ACHN (cell line): ENCODE data around the gene RAB3A.

Source experiments
- DNase-seq: peaks from one replicate; pipeline ENCODE4 v3.0.0-alpha.2; 2015
- in situ Hi-C: cut with HindIII; loops from 2 replicates; pipeline ENCODE4 v1.10.0; 2017; ENCODE audit warnings: low sequenced_read_pairs, low pct_ligation_motif_present, low pct_unique_long_range_greater_than_20kb

RAB3A gene

DNA sequence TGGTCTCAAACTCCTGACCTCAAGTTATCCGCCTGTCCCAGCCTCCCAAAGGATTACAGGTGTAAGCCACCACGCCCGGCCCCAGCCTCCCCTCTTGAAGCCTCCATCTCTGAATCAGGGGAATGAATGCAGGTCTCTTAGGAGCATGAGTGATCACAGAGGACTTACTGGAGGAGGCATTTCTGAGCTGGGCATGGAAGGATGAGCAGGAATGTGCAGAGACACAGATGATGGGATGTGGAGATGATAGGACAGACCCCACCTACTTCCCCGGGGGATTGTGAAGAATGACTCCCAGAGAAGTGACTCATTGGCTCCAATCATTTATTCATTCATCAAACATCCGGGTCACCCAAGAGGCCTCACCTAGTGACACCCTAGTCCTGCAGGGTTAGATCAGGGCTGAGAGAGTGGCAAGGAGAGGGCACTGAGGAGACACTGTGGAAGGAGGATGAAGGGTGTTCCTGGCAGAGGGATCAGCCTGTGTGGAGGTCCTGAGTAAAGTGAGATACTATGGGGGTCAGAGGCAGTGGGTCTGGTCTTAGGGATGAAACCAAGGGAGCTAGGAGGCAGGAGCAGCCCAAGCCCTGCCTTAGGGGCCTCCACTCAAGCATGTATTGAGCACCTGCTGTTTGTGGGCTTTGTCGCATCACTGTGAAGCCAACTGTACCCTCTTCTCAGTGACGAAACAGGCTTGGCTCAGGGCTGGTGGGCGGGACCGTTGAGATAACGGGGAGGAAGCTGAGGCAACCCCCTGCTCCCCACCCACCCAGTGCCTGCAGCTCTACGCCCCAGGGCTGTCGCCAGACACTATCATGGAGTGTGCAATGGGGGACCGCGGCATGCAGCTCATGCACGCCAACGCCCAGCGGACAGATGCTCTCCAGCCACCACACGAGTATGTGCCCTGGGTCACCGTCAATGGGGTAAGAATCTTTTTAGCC, 27.2 kb downstream of the RAB3A start:
- DNase-seq = no peak
- in situ Hi-C loops = no loop called here

DNA sequence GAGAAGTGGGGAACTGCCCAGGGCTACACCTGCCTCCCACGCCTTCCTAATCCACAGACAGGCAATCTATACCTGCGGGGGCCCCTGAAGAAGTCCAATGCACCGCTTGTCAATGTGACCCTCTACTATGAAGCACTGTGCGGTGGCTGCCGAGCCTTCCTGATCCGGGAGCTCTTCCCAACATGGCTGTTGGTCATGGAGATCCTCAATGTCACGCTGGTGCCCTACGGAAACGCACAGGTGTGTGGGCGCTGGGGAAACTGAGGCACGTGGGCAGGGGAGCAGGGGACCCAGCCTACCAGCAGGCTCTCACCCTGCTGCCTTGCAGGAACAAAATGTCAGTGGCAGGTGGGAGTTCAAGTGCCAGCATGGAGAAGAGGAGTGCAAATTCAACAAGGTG, 28.9 kb downstream of the RAB3A start:
- in situ Hi-C loops = no loop called here
- no peak for DNase-seq

DNA sequence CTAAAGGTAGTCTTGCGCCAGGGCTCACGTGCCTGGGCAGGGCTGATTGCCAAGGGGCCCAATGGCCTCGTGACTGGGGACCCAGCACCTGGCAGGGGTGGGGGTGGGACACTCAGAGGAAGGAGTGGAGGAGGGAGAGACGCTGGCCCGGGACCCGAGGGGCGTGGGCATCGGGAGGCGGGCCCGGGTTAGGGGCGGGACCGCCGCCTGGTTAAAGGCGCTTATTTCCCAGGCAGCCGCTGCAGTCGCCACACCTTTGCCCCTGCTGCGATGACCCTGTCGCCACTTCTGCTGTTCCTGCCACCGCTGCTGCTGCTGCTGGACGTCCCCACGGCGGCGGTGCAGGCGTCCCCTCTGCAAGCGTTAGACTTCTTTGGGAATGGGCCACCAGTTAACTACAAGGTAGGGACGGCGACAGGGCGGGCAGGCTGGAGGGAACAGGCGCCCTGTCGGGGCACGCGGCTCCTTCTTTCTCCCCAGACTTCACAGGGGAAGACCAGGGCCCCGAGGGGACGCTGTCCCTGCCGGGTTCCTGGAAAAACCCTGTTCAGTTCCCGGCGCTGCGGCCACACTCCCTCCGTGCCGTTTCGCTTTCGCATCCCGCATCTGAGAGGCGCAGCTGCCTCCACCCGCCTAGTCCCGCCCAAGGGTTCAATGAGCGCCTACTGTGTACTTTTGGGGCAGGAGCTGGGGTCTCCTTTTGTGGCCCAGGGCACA, 30.1 kb downstream of the RAB3A start, which contains the start of gene IFI30:
IFI30 (plus strand) TSS at position 242 of the 717 bp plus-strand sequence; CDS start at position 271, 29 bp downstream.
- in situ Hi-C loops = no loop called here
- DNase-seq = peak; percentile 36

DNA sequence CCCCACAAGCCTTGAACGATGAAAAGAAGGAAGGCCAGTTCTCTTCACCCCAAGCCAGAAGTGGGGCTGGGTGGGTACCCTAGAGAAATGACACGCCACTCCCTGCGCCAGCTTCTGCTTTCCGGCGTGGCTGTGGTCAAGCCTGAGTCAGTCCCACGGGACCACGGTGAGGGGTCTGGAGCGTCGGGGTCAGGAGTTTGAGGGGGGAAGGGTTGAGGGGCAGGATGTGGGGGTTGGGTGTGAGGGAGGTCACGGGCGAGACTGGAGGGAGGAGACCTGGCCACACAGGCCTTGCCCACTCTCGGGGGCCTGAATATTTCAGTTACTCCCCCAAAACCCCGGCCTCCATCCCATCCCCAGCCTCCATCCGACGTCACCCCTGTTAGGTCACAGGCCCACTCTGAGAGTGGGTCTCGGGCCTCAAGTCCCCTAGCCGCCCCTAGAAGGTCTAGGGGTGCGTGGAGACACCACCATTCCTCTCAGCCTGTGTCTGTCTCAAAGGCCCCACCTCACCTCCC, 30.7 kb downstream of the RAB3A start:
- DNase-seq = no peak
- in situ Hi-C loops = no loop called here

DNA sequence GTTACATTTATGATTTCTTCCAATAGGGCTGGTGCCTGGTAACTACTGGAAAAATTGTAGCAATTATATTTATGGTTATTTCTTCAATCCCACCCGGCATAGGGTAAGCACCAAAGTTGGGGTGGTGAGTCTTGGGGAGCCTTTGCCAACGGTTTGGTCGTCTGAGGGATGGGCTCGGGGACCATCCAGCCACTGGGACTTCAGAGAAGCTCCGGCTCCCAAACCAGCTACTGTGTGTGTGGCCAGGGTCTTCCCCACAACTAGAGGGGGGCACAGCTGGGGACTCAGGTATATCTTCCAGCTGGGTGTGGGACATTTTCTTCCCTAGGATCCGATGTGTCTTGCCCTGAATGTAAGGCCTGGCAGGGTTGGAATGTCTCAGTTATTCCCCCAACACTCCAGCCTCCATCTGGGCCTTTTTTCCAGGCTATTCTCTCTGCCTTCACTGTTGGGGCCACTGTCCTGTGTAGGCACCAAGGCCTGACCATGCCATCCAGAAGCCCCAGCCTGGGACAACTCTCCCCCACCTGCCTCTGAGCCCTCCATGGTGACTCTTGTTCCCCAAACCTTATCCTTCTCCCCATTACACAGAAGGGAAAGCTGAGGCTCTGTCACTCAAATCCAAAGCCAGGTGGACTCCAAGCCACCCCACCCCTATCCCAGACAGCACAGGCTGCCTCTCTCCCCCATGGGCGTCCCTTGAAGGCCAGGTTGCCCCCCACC, 31.4 kb downstream of the RAB3A start:
- DNase-seq = no peak
- in situ Hi-C loops = no loop called here

DNA sequence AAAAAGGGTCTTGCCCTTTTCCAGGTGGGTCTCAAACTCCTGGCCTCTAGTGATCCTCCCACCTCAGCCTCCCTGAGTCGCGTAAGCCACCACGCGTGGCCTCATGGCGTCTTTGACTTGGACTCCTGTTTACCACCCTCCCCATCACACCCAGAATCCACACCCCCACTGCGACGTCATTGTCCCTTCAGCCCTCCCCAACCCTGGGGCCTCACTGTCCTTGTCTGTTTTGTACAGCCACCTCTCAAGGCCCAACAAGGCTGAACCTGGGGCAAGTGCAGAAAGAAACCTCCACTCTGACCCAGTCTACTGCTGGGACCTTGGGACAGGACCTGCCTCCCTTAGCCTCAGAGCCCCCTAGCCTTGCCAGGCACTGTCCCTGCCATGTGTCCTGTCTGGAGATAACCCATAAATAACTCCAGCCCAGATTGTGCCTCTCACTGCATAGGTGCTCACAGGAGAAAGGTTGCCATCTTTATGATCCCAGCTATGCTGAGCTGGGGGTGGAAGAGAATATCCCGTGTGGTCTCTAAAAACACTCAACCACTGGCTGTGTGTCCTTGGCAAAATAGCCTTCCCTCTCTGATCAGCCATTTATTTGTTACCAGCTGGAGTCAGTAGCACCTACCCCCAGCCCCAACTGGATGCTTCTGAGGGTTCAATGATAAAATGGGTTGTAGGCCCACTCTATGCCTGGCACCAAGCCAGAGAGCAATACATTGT, 32.1 kb downstream of the RAB3A start:
- no peak for DNase-seq
- in situ Hi-C loops = no loop called here

DNA sequence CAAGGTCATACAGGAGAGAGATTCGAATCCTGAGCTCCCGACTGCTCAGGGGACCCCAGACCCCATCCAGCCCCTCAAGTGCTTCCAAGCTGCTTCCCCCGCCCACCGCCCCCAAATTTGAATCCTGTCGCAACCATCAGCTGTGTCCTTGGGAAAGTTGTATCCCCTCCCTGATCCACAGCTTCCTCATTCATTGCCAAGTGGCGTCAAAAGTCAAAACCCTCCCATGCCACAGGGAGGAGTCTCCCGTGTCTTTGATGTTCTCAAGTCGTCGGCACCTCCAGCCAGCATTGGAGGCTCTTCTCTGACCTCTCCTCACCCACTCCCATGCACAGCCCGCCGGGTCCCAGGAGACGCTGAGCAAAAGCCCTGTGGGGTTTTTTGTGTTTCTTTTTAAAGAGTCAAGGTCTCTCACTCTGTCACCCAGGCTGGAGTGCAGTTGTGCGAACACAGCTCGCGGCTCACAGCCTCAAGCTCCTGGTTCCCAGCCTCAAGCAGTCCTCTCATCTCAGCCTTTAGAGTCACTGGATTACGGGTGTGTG, 33.1 kb downstream of the RAB3A start:
- in situ Hi-C loops = no loop called here
- no peak for DNase-seq

DNA sequence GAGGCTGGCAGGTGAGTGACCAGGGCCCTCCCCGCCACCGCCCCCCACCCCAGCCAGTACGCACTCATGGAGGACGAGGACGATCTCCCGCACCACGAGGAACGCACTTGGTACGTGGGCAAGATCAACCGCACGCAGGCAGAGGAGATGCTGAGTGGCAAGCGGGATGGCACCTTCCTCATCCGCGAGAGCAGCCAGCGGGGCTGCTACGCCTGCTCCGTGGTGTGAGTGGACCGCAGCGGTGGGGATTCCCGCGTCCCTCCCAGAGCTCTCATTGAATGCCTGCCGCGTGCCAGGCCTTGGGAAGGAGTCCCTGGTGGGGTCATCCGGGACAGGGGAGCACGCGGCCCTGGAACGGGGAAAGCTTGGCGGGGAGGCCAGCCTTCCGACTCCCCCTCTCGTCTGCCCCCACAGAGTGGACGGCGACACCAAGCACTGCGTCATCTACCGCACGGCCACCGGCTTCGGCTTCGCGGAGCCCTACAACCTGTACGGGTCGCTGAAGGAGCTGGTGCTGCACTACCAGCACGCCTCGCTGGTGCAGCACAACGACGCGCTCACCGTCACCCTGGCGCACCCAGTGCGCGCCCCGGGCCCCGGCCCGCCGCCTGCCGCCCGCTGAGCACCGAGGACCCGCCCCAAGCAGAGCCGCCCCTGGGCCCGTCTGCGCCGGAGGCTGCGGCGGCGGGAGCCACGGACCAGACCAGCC, 35.0 kb downstream of the RAB3A start:
- no peak for DNase-seq
- in situ Hi-C loops = no loop called here

DNA sequence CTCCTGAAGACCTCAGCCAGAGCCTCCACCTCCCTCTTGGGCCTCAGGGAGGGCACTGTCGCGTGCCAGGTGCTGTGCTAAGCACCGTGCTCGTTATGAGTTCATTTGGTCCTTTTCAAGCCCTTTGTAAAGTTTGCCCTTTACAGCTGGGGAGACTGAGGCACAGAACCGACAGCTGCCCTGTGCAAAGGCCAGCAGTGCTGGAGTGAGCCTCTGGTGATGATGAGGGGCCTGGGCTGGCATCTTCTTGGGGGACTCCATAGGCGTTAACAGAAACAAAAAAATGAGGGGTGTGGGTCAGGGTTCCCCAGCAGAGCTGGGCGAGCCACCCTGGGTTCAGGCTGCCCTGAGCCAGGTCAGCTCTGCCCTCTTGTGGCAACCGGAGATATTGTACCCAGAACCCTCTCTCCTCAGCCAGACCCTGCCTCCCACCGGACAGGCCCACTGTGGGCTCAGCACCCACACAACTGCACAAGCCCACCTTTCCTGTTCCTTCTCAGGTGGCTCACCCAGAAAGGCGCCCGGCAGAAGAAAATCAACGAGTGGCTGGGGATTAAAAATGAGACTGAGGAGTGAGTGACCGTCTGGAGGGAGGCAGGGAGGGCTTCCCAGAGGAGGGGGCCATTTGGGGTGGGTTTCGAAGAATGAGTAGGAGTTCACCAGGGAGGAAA, 35.7 kb downstream of the RAB3A start:
- in situ Hi-C loops = no loop called here
- peak; percentile 41 for DNase-seq

DNA sequence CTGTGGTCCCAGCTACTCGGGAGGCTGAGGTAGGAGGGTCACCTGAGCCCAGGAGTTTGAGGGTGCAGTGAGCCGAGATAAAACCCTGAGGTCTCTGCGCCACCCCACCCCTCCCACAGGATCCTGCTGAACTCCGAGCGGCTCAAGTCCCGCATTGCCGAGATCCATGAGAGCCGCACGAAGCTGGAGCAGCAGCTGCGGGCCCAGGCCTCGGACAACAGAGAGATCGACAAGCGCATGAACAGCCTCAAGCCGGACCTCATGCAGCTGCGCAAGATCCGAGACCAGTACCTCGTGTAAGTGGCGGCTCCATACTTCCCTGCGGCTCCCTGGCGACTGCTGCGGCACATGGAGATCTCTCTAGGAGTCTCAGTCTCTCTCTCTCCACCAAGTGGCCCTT, 36.8 kb downstream of the RAB3A start:
- no peak for DNase-seq
- in situ Hi-C loops = no loop called here

DNA sequence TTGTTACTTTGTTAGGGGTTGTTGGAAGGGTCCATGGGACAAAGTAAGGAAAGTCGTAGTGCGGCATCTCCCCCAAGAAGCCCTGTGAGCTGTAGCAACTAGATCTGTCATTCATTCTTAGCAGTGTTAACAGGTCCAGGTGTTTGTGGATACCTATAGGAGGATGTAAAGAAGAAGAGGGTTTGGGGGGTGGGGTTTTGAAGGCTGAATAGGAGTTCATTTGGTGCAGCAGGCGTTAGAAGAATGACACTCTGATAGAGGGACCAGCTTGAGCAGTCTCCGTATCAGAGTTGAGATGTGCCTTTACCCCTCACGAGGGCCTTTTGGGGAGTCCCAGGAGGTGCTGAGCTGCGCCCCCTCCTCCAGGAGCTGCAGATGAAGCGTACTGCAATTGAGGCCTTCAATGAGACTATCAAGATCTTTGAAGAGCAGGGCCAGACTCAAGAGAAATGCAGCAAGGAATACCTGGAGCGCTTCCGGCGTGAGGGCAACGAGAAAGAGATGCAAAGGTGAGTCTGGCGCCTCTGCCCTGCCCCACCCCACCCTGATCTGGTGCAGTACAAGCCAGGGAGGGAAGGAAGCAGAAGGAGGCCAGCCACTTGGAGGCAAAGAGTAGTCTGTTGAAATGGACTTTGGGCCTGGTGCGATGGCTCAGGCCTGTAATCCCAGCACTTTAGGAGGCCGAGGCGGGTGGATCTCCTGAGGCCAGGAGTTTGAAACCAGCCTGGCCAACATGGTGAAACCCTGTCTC, 37.9 kb downstream of the RAB3A start:
- in situ Hi-C loops = no loop called here
- DNase-seq = no peak

DNA sequence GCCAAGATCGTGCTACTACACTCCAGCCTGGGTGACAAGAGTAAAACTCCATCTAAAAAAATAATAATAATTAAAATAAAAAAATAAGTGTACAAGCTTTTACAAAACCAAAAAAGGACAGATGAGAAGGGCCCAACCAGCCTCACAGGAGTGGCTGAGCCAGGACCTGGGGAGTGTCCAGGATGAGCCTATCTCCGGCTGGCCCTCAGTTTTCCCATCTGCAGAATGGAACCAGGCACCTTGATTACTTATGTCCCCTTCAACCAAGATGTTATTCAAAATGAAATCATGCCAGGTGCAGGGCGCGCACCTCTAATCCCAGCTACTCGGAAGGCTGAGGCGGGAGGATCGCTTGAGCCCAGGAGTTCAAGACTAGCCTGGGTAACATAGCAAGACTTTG, 39.8 kb downstream of the RAB3A start:
- in situ Hi-C loops = no loop called here

DNA sequence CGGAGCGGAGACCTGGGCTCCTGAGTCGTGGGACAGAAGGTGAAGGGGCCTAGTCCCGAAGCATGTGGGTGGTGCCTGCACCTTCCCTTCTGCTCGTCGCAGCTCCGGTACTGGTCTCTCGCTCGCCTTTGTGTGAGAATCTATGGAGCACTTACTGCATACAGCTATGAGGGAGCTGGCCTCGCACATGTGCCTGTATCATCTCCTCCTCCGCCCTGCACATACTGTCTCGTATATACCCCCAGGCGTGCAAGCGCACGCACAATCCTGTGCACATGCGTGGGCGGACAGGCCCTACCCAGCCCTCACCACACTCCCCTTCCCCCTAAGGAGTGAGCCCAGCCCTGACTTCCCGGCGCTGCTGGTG, 42.2 kb downstream of the RAB3A start:
- in situ Hi-C loops = no loop called here

More for the DNA sequence above, 39.8 kb downstream of the RAB3A start:
- DNase-seq = no peak

DNA sequence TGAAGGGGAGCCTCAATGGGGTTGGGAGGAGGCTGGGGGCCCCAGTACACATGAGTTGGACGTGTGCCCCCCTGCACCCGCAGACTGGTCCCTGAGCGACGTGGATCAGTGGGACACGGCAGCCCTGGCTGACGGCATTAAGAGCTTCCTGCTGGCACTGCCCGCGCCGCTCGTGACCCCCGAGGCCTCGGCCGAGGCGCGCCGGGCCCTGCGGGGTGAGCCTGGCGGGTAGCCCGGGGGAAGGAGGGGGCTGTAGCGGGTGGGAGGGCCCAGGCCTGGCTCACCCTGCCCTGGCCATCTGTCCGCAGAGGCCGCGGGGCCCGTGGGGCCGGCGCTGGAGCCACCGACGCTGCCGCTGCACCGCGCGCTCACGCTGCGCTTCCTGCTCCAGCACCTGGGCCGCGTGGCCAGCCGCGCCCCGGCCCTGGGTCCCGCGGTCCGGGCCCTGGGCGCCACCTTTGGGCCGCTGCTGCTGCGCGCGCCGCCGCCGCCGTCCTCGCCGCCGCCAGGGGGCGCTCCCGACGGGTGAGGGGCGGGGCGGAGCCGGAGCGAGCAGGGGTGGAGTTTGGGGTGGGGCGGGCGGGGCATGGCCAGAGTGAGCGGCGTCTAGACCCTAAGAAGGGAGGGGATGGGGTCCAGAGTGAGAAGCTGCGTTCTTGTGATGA, 42.7 kb downstream of the RAB3A start:
- in situ Hi-C loops = no loop called here
- peak; percentile 66 for DNase-seq

More for the DNA sequence above, 42.2 kb downstream of the RAB3A start:
- DNase-seq = no peak

DNA sequence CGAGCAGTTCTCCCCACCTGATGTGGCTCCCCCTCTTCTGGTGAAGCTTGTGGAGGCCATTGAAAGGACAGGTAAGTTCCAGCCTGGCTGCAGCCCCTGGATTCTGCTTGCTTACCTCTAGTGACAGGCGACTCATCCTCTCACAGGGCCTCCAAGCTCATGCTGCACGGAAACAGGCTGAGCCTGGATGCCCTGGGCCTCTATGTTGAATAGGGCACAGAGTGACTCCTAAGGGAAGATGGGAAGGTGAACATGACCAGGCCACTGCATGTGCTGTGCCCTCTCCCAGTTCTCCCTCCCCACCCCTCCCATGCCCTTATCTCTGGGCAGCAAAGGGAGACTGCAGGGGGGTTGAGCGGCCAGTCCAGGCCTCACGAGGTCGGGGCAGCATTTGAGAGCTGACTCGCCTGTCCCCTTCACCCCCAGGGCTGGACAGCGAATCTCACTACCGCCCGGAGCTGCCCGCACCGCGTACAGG, 43.3 kb downstream of the RAB3A start:
- DNase-seq = no peak
- in situ Hi-C loops = no loop called here

DNA sequence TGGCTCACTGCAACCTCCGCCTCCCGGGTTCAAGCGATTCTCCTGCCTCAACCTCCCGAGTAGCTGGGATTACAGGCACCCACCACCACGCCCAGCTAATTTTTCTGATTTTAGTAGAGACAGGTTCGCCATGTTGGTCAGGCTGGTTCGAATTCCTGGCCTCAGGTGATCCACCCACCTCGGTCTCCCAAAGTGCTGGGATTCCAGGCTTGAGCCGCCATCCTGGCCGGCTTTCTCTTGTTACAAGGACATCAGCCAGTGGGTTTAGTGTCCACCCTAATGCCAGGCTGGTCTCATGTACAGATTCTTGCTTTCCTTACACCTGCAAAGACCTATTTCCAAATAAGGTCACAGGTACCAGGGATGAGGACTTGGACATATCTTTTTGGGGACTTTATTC, 44.0 kb downstream of the RAB3A start:
- DNase-seq = no peak
- in situ Hi-C loops = no loop called here
